K562 (cell line): ENCODE measurements around the gene MAP1LC3A. TPM values are rescaled to one million over a fixed set of nuclear protein-coding genes. Genes with fewer than 3 reads are reported as not detected.

Experiments
- ATAC-seq: fragments of 200-7000 bp; cut with Tn5 transposase; 3 replicates; pipeline ENCODE4 v1.9.1; 2020; ENCODE audit warnings: moderate library complexity
- BruUV-seq: library from RNA; stranded (reverse); fragments of 400-500 nt; replicated peaks from 2 replicates; lab custom pipeline; 2021; lab: Mats Ljungman, UMichigan
- CTCF ChIA-PET: fragments of 300-600 bp; formaldehyde crosslinking; extraction: SDS; loops from one replicate; lab custom pipeline; 2021; ENCODE audit warnings: low intra/inter-chr PET ratio; lab: Yijun Ruan, JAX
- POLR2A ChIA-PET: fragments of 300-600, 350-650 bp; sonication (Branson Sonifier 250); formaldehyde crosslinking; extraction: SDS; loops from one replicate; lab custom pipeline; 2021; ENCODE audit warnings: antibody characterized with exemption, inconsistent platforms; lab: Yijun Ruan, JAX
- DNase-seq, 4 experiments: peaks; one replicate each; pipeline versions ENCODE4 v3.0.0 to v3.0.0-alpha.2; 2011 to 2018; ENCODE audit warnings: low spot score in 3 of 4, mixed read lengths in 3 of 4; ENCODE audit errors: extremely low read depth in 1 of 4
- FAIRE-seq: peaks from 2 replicates; lab custom pipeline; 2011; peaks lifted over from hg19 to GRCh38; lab: Jason Lieb, UNC
- H2AFZ ChIP-seq: 2 replicates; pipeline ENCODE4 v1.6.0; 2011; ENCODE audit warnings: low read depth, low read length, control low read depth, inconsistent platforms
- H3K27ac ChIP-seq: fragments of 200-600 bp; 3 replicates; pipeline ENCODE4 v1.8.0; 2011; ENCODE audit warnings: low read depth, mild to moderate bottlenecking, control low read depth, inconsistent platforms, low read length, moderate library complexity, mixed read lengths; ENCODE audit errors: extremely low read depth
- H3K27me3 ChIP-seq, 2 experiments: fragments of 300-600 bp in 1 of 2; 2 replicates in 1 of 2; 3 replicates in 1 of 2; pipeline versions ENCODE4 v1.6.0 to v1.8.0; 2011; ENCODE audit warnings: inconsistent platforms in 2 of 2, low read length in 2 of 2, mild to moderate bottlenecking in 1 of 2, mixed read lengths in 1 of 2, moderate library complexity in 1 of 2; ENCODE audit not compliant: control insufficient read depth in 2 of 2, insufficient read depth in 2 of 2
- H3K36me3 ChIP-seq: fragments of 300-600 bp; 3 replicates; pipeline ENCODE4 v1.8.0; 2011; ENCODE audit warnings: mild to moderate bottlenecking, low read length, inconsistent platforms; ENCODE audit not compliant: control insufficient read depth, insufficient read depth
- H3K4me1 ChIP-seq, 2 experiments: fragments of 200-600 bp in 1 of 2; replicated peaks in 1 of 2; 2 replicates in 1 of 2; 3 replicates in 1 of 2; pipeline versions ENCODE4 v1.5.1 to v1.8.0; 2011; ENCODE audit warnings: inconsistent platforms in 2 of 2, low read length in 2 of 2, mild to moderate bottlenecking in 1 of 2, mixed read lengths in 1 of 2, moderate library complexity in 1 of 2; ENCODE audit not compliant: control insufficient read depth in 2 of 2, insufficient read depth in 2 of 2
- H3K4me2 ChIP-seq: 2 replicates; pipeline ENCODE4 v1.6.1; 2011; ENCODE audit warnings: low read length, control low read depth, inconsistent platforms, mixed read lengths; ENCODE audit not compliant: insufficient read depth
- H3K4me3 ChIP-seq: fragments of 200-600 bp; sonication (generic), shearing (Covaris generic); 2 replicates; pipeline ENCODE4 v1.5.1; 2016; ENCODE audit warnings: control low read depth, inconsistent platforms
- H3K79me2 ChIP-seq: fragments of 200-600 bp; 3 replicates; pipeline ENCODE4 v1.8.0; 2011; ENCODE audit warnings: low read length, inconsistent platforms; ENCODE audit not compliant: control insufficient read depth, insufficient read depth
- H3K9ac ChIP-seq, 2 experiments: 2 replicates each; pipeline versions ENCODE4 v1.6.0 to v1.6.1; 2011; ENCODE audit warnings: low read depth in 2 of 2, low read length in 2 of 2, control low read depth in 1 of 2, inconsistent platforms in 1 of 2, mild to moderate bottlenecking in 1 of 2, mixed read lengths in 1 of 2; ENCODE audit not compliant: insufficient read depth in 1 of 2
- H3K9me1 ChIP-seq: one replicate; pipeline ENCODE4 v1.6.0; 2011; ENCODE audit warnings: inconsistent platforms, mild to moderate bottlenecking, low read length, moderate library complexity; ENCODE audit not compliant: control insufficient read depth, insufficient read depth
- H3K9me3 ChIP-seq: replicated peaks from 2 replicates; pipeline ENCODE4 v1.5.1; 2011; ENCODE audit warnings: low read depth, low read length, inconsistent platforms; ENCODE audit not compliant: control insufficient read depth, insufficient read depth
- H4K20me1 ChIP-seq: replicated peaks from 2 replicates; pipeline ENCODE4 v1.6.1; 2011; ENCODE audit warnings: low read length, inconsistent platforms, mixed read lengths; ENCODE audit not compliant: control insufficient read depth, insufficient read depth
- CCNT2 ChIP-seq: IDR thresholded peaks from 2 replicates; pipeline ENCODE4 v1.6.1; 2011; ENCODE audit warnings: borderline replicate concordance, low read depth, mild to moderate bottlenecking, moderate library complexity, mixed read lengths, low read length; ENCODE audit not compliant: insufficient read length; ENCODE audit errors: extremely low read depth
- CXXC5 ChIP-seq: fragments of 250-450 bp; sonication (Bioruptor Pico); IDR thresholded peaks from 2 replicates; pipeline ENCODE4 v1.8.0; 2022; ENCODE audit warnings: inconsistent platforms, mild to moderate bottlenecking, moderate library complexity
- DPF2 ChIP-seq: fragments of 450-650 bp; IDR thresholded peaks from 2 replicates; pipeline ENCODE4 v1.6.1; 2016
- EZH2 ChIP-seq: IDR thresholded peaks from 2 replicates; pipeline ENCODE4 v1.6.1; 2012; ENCODE audit warnings: low read depth, mild to moderate bottlenecking, inconsistent platforms, low read length, borderline replicate concordance
- MCM5 ChIP-seq: fragments of 450-650 bp; IDR thresholded peaks from 2 replicates; pipeline ENCODE4 v1.6.1; 2016; ENCODE audit warnings: low read depth
- PATZ1 ChIP-seq: fragments of 250-450 bp; sonication (Bioruptor Pico); IDR thresholded peaks from 2 replicates; pipeline ENCODE4 v1.5.0; 2020; ENCODE audit warnings: mild to moderate bottlenecking, borderline replicate concordance
- SNRNP70 ChIP-seq: fragments of 200-400 bp; formaldehyde crosslinking; optimal IDR thresholded peaks from 2 replicates; pipeline ENCODE3; 2017; ENCODE audit warnings: low read depth, low read length
- THAP12 ChIP-seq: fragments of 250-450 bp; sonication (Bioruptor Pico); IDR thresholded peaks from 2 replicates; pipeline ENCODE4 v1.9.0; 2021; ENCODE audit warnings: mild to moderate bottlenecking, inconsistent platforms
- THRAP3 ChIP-seq: fragments of 450-650 bp; IDR thresholded peaks from 2 replicates; pipeline ENCODE4 v1.6.1; 2016; ENCODE audit warnings: mild to moderate bottlenecking, inconsistent platforms, borderline replicate concordance
- ZNF384 ChIP-seq: IDR thresholded peaks from 2 replicates; pipeline ENCODE4 v1.6.1; 2012; ENCODE audit warnings: low read depth, low read length, improper control_type of control experiment
- ZNF57 ChIP-seq: fragments of 450-650 bp; formaldehyde crosslinking; IDR thresholded peaks from 2 replicates; pipeline ENCODE4 v1.4.0; 2020; ENCODE audit warnings: mild to moderate bottlenecking, moderate library complexity
- WGBS: fragments of 100-300 bp; shearing (Covaris generic); methylation state at CpG from one replicate; pipeline ENCODE4 v1.1.6; 2016; ENCODE audit warnings: low coverage, mixed read lengths; ENCODE audit not compliant: insufficient coverage; ENCODE audit errors: missing lambda C conversion rate; 5-methylcytosine and 5-hydroxymethylcytosine counted together
- in situ Hi-C: fragments of 300-500 bp; cut with MboI; formaldehyde crosslinking; loops from 4 replicates; pipeline ENCODE4 v1.15.0; 2018; ENCODE audit warnings: inconsistent platforms, mixed read lengths
- intact Hi-C: fragments of 100-400 bp; cut with micrococcal nuclease; formaldehyde crosslinking; loops from 2 replicates; pipeline ENCODE4 v1.14.2; 2022
- polyA plus RNA-seq, 8 experiments: library from polyadenylated mRNA; depleted of rRNA in 4 of 8; stranded (reverse) in 5 of 8; unstranded in 3 of 8; fragments of >200 nt; fragmentation: Nextera tagmentation in 2 of 8; fragmentation: Illumina TruSeq in 1 of 8; extraction: Ambion mirVana in 2 of 8; extraction: Trizol in 1 of 8; gene quantifications; 2 replicates each; pipeline versions ENCODE4 v1.2.1 to v1.2.3, GENCODE V29; 2011 to 2014; ENCODE audit warnings: inconsistent platforms in 1 of 8, missing spikeins in 1 of 8
- total RNA-seq, 7 experiments: library from RNA; depleted of rRNA in 6 of 7; stranded (reverse); fragments of >200 nt in 6 of 7; fragmentation: Illumina TruSeq in 2 of 7; extraction: Trizol in 2 of 7; gene quantifications; 2 replicates each; pipeline versions ENCODE4 v1.2.1 to v1.2.3, GENCODE V29; 2011 to 2021; ENCODE audit warnings: low replicate concordance in 1 of 7

MAP1LC3A gene
- total and polyA plus RNA-seq, 9 of the 15 experiments (the other 6 are each of a cell fraction or from before 2014, with no cell fraction given) = 0.27 to 0.38 TPM; not detected in 7

- no peak for TF ChIP-seq PATZ1 (CRISPR knock-in tag)
- no peak for TF ChIP-seq CCNT2
- no peak for TF ChIP-seq CXXC5 (CRISPR knock-in tag)
- TF ChIP-seq THAP12 (CRISPR knock-in tag) = no peak
These were observed 28.8 kb upstream of the MAP1LC3A start (continued) for GRCh38 chr20:34529742-34530141.

GRCh38 chr20:34530342-34530741, 28.2 kb upstream of the MAP1LC3A start:
- ATAC-seq (no peak), DNase-seq (no peak), FAIRE-seq (no peak)
- TF ChIP-seq DPF2 (no peak), SNRNP70 (no peak), ZNF57 (CRISPR knock-in tag) (no peak), EZH2 (no peak), MCM5 (no peak), THRAP3 (no peak), ZNF384 (no peak)
- Histone ChIP-seq H3K9me3 (no peaks in the 10 kb centered on the region; the same call in 1 of the 2 replicates), H2AFZ (no peak overlapping the region), H3K27me3 (no peaks in the 10 kb centered on the region), H3K9me1 (no peaks in the 10 kb centered on the region), H3K4me3 (no peak overlapping the region), H3K4me2 (no peak overlapping the region), H3K4me1 (peaks cover 7 to 9% of the 10 kb centered on the region in 2 experiments), H3K27ac (no peak overlapping the region), H3K36me3 (peaks cover 80% of the 10 kb centered on the region), H3K9ac (no peak overlapping the region), H3K79me2 (peaks cover 10% of the 10 kb centered on the region), H4K20me1 (peaks cover 10% of the 10 kb centered on the region; the same call in 1 of the 2 replicates)
- in situ Hi-C loops (loop anchor here (10.0 kb wide), 1 partner anchor 174 kb away; the partner anchor contains the start of gene TP53INP2), intact Hi-C loops (no loop called here)
- POLR2A ChIA-PET = interaction anchor here (0.6 to 1.3 kb wide), 5 partner anchors 15 to 1133 kb away, joined by 3 to 5 read pairs (median 3); no protein-coding TSS in a partner anchor
- 81% methylated on average over 5 of the region's 5 CpGs for WGBS
- BruUV-seq = no TSS peak
- CTCF ChIA-PET = no interaction called here
